HepG2 (cell line): Measurements from ENCODE around the gene PTPRF. TPM values are rescaled to one million over a fixed set of nuclear protein-coding genes. Genes with fewer than 3 reads are reported as not detected.

Experiments used
- ATAC-seq: fragments of 200-7000 bp; cut with Tn5 transposase; 3 replicates; pipeline ENCODE4 v1.9.1; 2020; ENCODE audit warnings: mild to moderate bottlenecking, moderate library complexity
- BruUV-seq: library from RNA; stranded (reverse); fragments of 400-500 nt; replicated peaks from 2 replicates; lab custom pipeline; 2021; lab: Mats Ljungman, UMichigan
- CTCF ChIA-PET: fragments of 300-600 bp; formaldehyde crosslinking; extraction: SDS; loops from one replicate; lab custom pipeline; 2021; ENCODE audit warnings: low total read pairs, inconsistent platforms, low intra/inter-chr PET ratio; lab: Yijun Ruan, JAX
- POLR2A ChIA-PET: fragments of 350-600 bp; sonication (Branson Sonifier 250); formaldehyde crosslinking; loops from one replicate; lab custom pipeline; 2020; ENCODE audit warnings: antibody characterized with exemption, inconsistent platforms; lab: Yijun Ruan, JAX
- DNase-seq: peaks from one replicate; pipeline ENCODE4 v3.0.0-alpha.2; 2015; ENCODE audit warnings: low spot score
- FAIRE-seq: peaks from 3 replicates; lab custom pipeline; 2011; peaks lifted over from hg19 to GRCh38; lab: Jason Lieb, UNC
- H2AFZ ChIP-seq: one replicate; pipeline ENCODE4 v1.6.1; 2011; ENCODE audit warnings: low read length, inconsistent platforms
- H3K27ac ChIP-seq: fragments of 300-600 bp; 3 replicates; pipeline ENCODE4 v1.8.0; 2011; ENCODE audit warnings: mixed run types, mild to moderate bottlenecking, mixed read lengths, low read length, inconsistent platforms; ENCODE audit not compliant: insufficient read depth; ENCODE audit errors: extremely low read length
- H3K27me3 ChIP-seq, 2 experiments: fragments of 200-600 bp in 1 of 2; 2 replicates in 1 of 2; 3 replicates in 1 of 2; pipeline versions ENCODE4 v1.6.0 to v1.8.0; 2011; ENCODE audit warnings: low read length in 2 of 2, mild to moderate bottlenecking in 2 of 2, moderate library complexity in 2 of 2, inconsistent platforms in 1 of 2; ENCODE audit not compliant: insufficient read depth in 2 of 2, control insufficient read depth in 1 of 2
- H3K36me3 ChIP-seq, 2 experiments: fragments of 200-600 bp in 1 of 2; replicated peaks in 1 of 2; 2 replicates in 1 of 2; 3 replicates in 1 of 2; pipeline versions ENCODE4 v1.5.1 to v1.8.0; 2011; ENCODE audit warnings: low read length in 2 of 2, inconsistent platforms in 1 of 2; ENCODE audit not compliant: insufficient read depth in 2 of 2, control insufficient read depth in 1 of 2
- H3K4me1 ChIP-seq: 2 replicates; pipeline ENCODE4 v1.5.1; 2012; ENCODE audit warnings: low read length, inconsistent platforms; ENCODE audit not compliant: insufficient read depth
- H3K4me2 ChIP-seq: 2 replicates; pipeline ENCODE4 v1.6.0; 2011; ENCODE audit warnings: low read depth, low read length, inconsistent platforms
- H3K4me3 ChIP-seq, 3 experiments: fragments of 200-600 bp in 1 of 3; sonication (generic), shearing (Covaris generic) in 1 of 3; replicated peaks in 1 of 3; 2 replicates each; pipeline ENCODE4 v1.5.1; 2011 to 2016; ENCODE audit warnings: low read length in 3 of 3, inconsistent platforms in 2 of 3, low read depth in 2 of 3, mild to moderate bottlenecking in 2 of 3, control low read depth in 1 of 3, mixed read lengths in 1 of 3; ENCODE audit not compliant: insufficient read depth in 1 of 3
- H3K79me2 ChIP-seq: one replicate; pipeline ENCODE4 v1.6.1; 2011; ENCODE audit warnings: low read length, inconsistent platforms; ENCODE audit not compliant: insufficient read depth
- H3K9ac ChIP-seq: 2 replicates; pipeline ENCODE4 v1.6.0; 2011; ENCODE audit warnings: mild to moderate bottlenecking, low read depth, low read length, inconsistent platforms; ENCODE audit not compliant: insufficient read depth
- H3K9me3 ChIP-seq: 2 replicates; pipeline ENCODE4 v1.5.1; 2012; ENCODE audit warnings: mild to moderate bottlenecking, low read length
- H4K20me1 ChIP-seq: 2 replicates; pipeline ENCODE4 v1.6.0; 2011; ENCODE audit warnings: inconsistent platforms, mild to moderate bottlenecking, low read length, moderate library complexity; ENCODE audit not compliant: insufficient read depth
- ATF1 ChIP-seq: IDR thresholded peaks from 2 replicates; pipeline ENCODE4 v1.6.1; 2016; ENCODE audit warnings: mild to moderate bottlenecking, control low read depth
- BHLHE40 ChIP-seq: IDR thresholded peaks from 2 replicates; pipeline ENCODE4 v1.6.1; 2011; ENCODE audit warnings: low read length, improper control_type of control experiment
- GPN1 ChIP-seq: sonication (generic); formaldehyde crosslinking; IDR thresholded peaks from 2 replicates; pipeline ENCODE4 v1.5.1; 2020; ENCODE audit warnings: missing genetic modification reagents, borderline replicate concordance
- IKZF4 ChIP-seq: sonication (generic); formaldehyde crosslinking; IDR thresholded peaks from 2 replicates; pipeline ENCODE4 v1.5.1; 2020; ENCODE audit warnings: borderline replicate concordance, mild to moderate bottlenecking, low read depth, missing genetic modification reagents; ENCODE audit errors: not compliant biosample characterization
- MAFK ChIP-seq, 2 experiments: IDR thresholded peaks in 1 of 2; conservative IDR thresholded peaks in 1 of 2; 2 replicates each; pipeline ENCODE4 v1.6.1; 2011; ENCODE audit warnings: improper control_type of control experiment in 2 of 2, low read length in 2 of 2
- REL ChIP-seq: sonication (generic); formaldehyde crosslinking; conservative IDR thresholded peaks from 2 replicates; pipeline ENCODE4 v1.8.0; 2022; ENCODE audit warnings: mild to moderate bottlenecking, missing genetic modification reagents, moderate library complexity
- SP140L ChIP-seq: sonication (generic); formaldehyde crosslinking; IDR thresholded peaks from 2 replicates; pipeline ENCODE4 v1.4.0; 2020; ENCODE audit warnings: missing genetic modification reagents, borderline replicate concordance
- SRY ChIP-seq: sonication (generic); formaldehyde crosslinking; IDR thresholded peaks from 2 replicates; pipeline ENCODE4 v1.8.0; 2022; ENCODE audit warnings: mild to moderate bottlenecking, missing genetic modification reagents
- TCF7 ChIP-seq: sonication (generic); IDR thresholded peaks from 2 replicates; pipeline ENCODE4 v1.6.1; 2016; ENCODE audit warnings: antibody characterized with exemption, low read depth
- ZBTB44 ChIP-seq: sonication (generic); formaldehyde crosslinking; IDR thresholded peaks from 2 replicates; pipeline ENCODE4 v1.4.0; 2020; ENCODE audit warnings: missing genetic modification reagents
- ZNF792 ChIP-seq: IDR thresholded peaks from 2 replicates; pipeline ENCODE4 v1.6.1; 2016
- WGBS: methylation state at CpG from one replicate; pipeline ENCODE4 v1.1.6; 2017; ENCODE audit warnings: low lambda C conversion rate; 5-methylcytosine and 5-hydroxymethylcytosine counted together
- in situ Hi-C: cut with HindIII; loops from 2 replicates; pipeline ENCODE4 v1.10.0; 2017; ENCODE audit warnings: low pct_unique_long_range_greater_than_20kb; ENCODE audit not compliant: extremely low pct_ligation_motif_present
- intact Hi-C: fragments of 100-400 bp; cut with micrococcal nuclease; formaldehyde crosslinking; loops from one replicate; pipeline ENCODE4 v1.10.0; 2022; ENCODE audit not compliant: unreplicated experiment
- polyA plus RNA-seq, 8 experiments: library from polyadenylated mRNA; depleted of rRNA in 3 of 8; stranded (reverse) in 7 of 8; unstranded in 1 of 8; fragments of >200 nt; fragmentation: Illumina TruSeq in 4 of 8; extraction: Trizol in 4 of 8; gene quantifications; 2 replicates each; pipeline versions ENCODE4 v1.2.1 to v1.2.3, GENCODE V29; 2011 to 2016; ENCODE audit warnings: low read depth in 4 of 8, missing spikeins in 1 of 8, mixed read lengths in 1 of 8; ENCODE audit not compliant: insufficient read depth in 1 of 8
- total RNA-seq, 5 experiments: library from RNA; depleted of rRNA; stranded (reverse); fragments of >200 nt; fragmentation: Illumina TruSeq; extraction: Trizol; gene quantifications; 2 replicates each; pipeline ENCODE4 v1.2.3, GENCODE V29; 2016; ENCODE audit warnings: low read depth in 1 of 5
- TF ChIP-seq, protein P1 (sequence below): sonication (generic); formaldehyde crosslinking; IDR thresholded peaks from 2 replicates; pipeline ENCODE4 v1.5.0; 2020; ENCODE audit warnings: missing genetic modification reagents

PTPRF gene
- total and polyA plus RNA-seq, 2 of the 13 experiments (the other 11 are each of a cell fraction or from before 2014, with no cell fraction given), result 55.9 to 167 TPM

DNA sequence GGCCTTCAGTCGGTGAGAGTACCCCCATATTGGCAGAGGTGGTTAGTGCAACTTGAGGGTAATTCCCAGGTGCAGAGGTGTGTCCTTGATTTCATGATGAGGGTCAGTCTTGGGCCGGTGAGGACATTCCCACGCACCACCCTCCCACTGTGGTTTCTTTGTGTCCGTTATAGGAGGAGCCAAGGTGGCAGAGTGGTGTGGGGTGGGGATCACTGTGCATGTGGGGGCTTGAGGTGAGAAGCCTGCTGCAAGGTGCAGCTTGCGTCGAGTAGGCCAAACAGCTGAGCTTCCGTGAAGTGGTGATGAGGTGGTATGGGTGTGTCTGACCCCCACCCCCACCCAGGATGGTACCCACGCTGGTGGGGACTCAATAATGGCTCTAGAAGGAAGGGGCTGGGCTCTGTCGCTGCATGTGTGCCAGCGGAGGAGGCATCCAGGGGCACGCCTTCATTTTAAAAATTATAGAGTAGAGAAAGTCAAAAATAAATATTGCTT is 6.2 kb downstream of the PTPRF start:
- Histone ChIP-seq H3K27me3 (no peaks in the 10 kb centered on the region), H3K9me3 (no peaks in the 10 kb centered on the region), H2AFZ (no peak overlapping the region), H3K36me3 (peaks cover 15 to 31% of the 10 kb centered on the region in 2 experiments; a peak in 4 of 5 replicates), H3K4me3 (no peak overlapping the region), H3K79me2 (peaks cover 75% of the 10 kb centered on the region), H3K9ac (no peak overlapping the region), H4K20me1 (peaks cover 38% of the 10 kb centered on the region), H3K4me1 (peaks cover 82% of the 10 kb centered on the region), H3K4me2 (no peak overlapping the region), H3K27ac (peak overlapping the region; percentile 38)
- intact Hi-C loops, result no loop called here
- no TSS peak for BruUV-seq
- in situ Hi-C loops, result no loop called here
- DNase-seq (no peak), FAIRE-seq (no peak), ATAC-seq (no peak)
- TF ChIP-seq SP140L (CRISPR knock-in tag) (no peak), GPN1 (CRISPR knock-in tag) (no peak), TCF7 (no peak), SRY (no peak)
- TF ChIP-seq, protein P1, sequence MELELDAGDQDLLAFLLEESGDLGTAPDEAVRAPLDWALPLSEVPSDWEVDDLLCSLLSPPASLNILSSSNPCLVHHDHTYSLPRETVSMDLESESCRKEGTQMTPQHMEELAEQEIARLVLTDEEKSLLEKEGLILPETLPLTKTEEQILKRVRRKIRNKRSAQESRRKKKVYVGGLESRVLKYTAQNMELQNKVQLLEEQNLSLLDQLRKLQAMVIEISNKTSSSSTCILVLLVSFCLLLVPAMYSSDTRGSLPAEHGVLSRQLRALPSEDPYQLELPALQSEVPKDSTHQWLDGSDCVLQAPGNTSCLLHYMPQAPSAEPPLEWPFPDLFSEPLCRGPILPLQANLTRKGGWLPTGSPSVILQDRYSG (CRISPR knock-in tag), result no peak
- ChIA-PET POLR2A (interaction anchor here (8.6 kb wide), 1 partner anchor 10 kb away, joined by 87 read pairs; no protein-coding TSS in a partner anchor), CTCF (no interaction called here)
- 86% methylated on average over 11 of the region's 11 CpGs for WGBS

GRCh38 chr1:43537423-43538142 is 6.9 kb downstream of the PTPRF start:
- Histone ChIP-seq H3K27ac (no peak overlapping the region), H3K4me3 (no peak overlapping the region), H4K20me1 (peaks cover 38% of the 10 kb centered on the region), H3K4me2 (no peak overlapping the region), H2AFZ (no peak overlapping the region), H3K79me2 (peaks cover 74% of the 10 kb centered on the region), H3K27me3 (no peaks in the 10 kb centered on the region), H3K36me3 (peaks cover 15 to 36% of the 10 kb centered on the region in 2 experiments; a peak in 4 of 5 replicates), H3K9ac (no peak overlapping the region), H3K4me1 (peaks cover 83% of the 10 kb centered on the region), H3K9me3 (no peaks in the 10 kb centered on the region)
- WGBS, result 98% methylated on average over 9 of the region's 9 CpGs
- ATAC-seq (no peak), FAIRE-seq (no peak), DNase-seq (no peak)
- intact Hi-C loops (no loop called here), in situ Hi-C loops (no loop called here)
- ChIA-PET CTCF (no interaction called here), POLR2A (interaction anchor here (8.6 kb wide), 1 partner anchor 9 kb away, joined by 87 read pairs; no protein-coding TSS in a partner anchor)
- no TSS peak for BruUV-seq
- no peak for TF ChIP-seq ZBTB44 (CRISPR knock-in tag)
- TF ChIP-seq REL (CRISPR knock-in tag), result no peak
- no peak for TF ChIP-seq IKZF4 (CRISPR knock-in tag)
- TF ChIP-seq BHLHE40, result no peak
- peak; percentile 19 to 33; a peak in 1 of 4 replicates for TF ChIP-seq MAFK (conservative IDR thresholded peaks at IDR 0.05 in 1 of 2, IDR thresholded peaks at IDR 0.05 in 1 of 2; ENCODE audit: low read length in 2 of 2)
- TF ChIP-seq ZNF792 (CRISPR knock-in tag), result no peak
- no peak for TF ChIP-seq ATF1 (CRISPR knock-in tag)
